ENCODE measurements around the gene HSPG2. TPM values are rescaled to one million over a fixed set of nuclear protein-coding genes. Genes with fewer than 3 reads are reported as not detected.

Gene HSPG2
- total and polyA plus RNA-seq, 9 of the 15 experiments (the other 6 are each of a cell fraction or from before 2014, with no cell fraction given) = 0.14 to 160 (median 15.7) TPM

DNA sequence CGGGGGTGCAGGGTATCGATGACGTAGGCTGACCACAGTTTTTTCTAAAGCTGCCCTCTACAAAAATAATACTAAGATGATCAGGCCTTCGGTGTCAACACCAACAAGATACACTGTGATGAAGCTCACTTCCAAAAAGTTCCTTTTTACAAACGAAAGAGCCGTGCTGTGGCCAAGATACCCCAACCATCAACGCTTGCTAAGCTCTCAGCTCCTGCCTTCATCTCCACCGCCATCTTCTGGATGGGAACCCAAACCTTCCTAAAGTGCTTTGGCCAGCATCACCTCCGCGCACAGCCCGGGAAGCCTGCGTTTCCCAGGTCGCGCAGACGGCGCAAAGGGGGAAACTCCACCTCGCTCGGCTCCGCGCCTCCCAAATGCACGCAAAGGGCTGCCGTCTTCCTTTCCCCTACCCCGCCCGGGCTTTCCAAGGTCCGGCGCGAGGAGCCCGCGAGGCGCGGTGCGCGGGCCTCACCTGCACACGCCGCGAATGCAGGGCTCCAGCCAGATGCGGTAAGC is 154.7 kb downstream of the HSPG2 start (continued):
- TF ChIP-seq, protein P1, sequence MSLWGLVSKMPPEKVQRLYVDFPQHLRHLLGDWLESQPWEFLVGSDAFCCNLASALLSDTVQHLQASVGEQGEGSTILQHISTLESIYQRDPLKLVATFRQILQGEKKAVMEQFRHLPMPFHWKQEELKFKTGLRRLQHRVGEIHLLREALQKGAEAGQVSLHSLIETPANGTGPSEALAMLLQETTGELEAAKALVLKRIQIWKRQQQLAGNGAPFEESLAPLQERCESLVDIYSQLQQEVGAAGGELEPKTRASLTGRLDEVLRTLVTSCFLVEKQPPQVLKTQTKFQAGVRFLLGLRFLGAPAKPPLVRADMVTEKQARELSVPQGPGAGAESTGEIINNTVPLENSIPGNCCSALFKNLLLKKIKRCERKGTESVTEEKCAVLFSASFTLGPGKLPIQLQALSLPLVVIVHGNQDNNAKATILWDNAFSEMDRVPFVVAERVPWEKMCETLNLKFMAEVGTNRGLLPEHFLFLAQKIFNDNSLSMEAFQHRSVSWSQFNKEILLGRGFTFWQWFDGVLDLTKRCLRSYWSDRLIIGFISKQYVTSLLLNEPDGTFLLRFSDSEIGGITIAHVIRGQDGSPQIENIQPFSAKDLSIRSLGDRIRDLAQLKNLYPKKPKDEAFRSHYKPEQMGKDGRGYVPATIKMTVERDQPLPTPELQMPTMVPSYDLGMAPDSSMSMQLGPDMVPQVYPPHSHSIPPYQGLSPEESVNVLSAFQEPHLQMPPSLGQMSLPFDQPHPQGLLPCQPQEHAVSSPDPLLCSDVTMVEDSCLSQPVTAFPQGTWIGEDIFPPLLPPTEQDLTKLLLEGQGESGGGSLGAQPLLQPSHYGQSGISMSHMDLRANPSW (CRISPR knock-in tag; IDR thresholded peaks at IDR 0.05) = 0 out of 2 replicates have a peak, but pooled peaks have one; percentile 78
- TF ChIP-seq, protein P2, sequence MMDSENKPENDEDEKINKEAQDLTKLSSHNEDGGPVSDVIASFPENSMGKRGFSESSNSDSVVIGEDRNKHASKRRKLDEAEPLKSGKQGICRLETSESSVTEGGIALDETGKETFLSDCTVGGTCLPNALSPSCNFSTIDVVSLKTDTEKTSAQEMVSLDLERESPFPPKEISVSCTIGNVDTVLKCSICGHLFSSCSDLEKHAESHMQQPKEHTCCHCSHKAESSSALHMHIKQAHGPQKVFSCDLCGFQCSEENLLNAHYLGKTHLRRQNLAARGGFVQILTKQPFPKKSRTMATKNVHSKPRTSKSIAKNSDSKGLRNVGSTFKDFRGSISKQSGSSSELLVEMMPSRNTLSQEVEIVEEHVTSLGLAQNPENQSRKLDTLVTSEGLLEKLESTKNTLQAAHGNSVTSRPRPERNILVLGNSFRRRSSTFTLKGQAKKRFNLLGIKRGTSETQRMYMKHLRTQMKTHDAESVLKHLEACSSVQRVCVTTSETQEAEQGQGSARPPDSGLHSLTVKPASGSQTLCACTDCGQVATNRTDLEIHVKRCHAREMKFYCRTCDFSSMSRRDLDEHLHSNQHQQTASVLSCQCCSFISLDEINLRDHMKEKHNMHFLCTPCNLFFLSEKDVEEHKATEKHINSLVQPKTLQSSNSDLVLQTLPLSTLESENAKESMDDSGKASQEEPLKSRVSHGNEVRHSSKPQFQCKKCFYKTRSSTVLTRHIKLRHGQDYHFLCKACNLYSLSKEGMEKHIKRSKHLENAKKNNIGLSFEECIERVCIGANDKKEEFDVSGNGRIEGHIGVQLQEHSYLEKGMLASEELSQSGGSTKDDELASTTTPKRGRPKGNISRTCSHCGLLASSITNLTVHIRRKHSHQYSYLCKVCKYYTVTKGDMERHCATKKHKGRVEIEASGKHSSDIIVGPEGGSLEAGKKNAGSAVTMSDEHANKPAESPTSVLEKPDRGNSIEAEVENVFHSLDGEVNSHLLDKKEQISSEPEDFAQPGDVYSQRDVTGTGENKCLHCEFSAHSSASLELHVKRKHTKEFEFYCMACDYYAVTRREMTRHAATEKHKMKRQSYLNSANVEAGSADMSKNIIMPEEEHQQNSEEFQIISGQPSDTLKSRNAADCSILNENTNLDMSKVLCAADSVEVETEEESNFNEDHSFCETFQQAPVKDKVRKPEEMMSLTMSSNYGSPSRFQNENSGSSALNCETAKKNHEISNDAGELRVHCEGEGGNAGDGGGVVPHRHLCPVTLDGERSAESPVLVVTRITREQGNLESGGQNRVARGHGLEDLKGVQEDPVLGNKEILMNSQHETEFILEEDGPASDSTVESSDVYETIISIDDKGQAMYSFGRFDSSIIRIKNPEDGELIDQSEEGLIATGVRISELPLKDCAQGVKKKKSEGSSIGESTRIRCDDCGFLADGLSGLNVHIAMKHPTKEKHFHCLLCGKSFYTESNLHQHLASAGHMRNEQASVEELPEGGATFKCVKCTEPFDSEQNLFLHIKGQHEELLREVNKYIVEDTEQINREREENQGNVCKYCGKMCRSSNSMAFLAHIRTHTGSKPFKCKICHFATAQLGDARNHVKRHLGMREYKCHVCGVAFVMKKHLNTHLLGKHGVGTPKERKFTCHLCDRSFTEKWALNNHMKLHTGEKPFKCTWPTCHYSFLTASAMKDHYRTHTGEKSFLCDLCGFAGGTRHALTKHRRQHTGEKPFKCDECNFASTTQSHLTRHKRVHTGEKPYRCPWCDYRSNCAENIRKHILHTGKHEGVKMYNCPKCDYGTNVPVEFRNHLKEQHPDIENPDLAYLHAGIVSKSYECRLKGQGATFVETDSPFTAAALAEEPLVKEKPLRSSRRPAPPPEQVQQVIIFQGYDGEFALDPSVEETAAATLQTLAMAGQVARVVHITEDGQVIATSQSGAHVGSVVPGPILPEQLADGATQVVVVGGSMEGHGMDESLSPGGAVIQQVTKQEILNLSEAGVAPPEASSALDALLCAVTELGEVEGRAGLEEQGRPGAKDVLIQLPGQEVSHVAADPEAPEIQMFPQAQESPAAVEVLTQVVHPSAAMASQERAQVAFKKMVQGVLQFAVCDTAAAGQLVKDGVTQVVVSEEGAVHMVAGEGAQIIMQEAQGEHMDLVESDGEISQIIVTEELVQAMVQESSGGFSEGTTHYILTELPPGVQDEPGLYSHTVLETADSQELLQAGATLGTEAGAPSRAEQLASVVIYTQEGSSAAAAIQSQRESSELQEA (IDR thresholded peaks at IDR 0.05; ENCODE audit: low read depth) = no peak
- TF ChIP-seq, protein P3, sequence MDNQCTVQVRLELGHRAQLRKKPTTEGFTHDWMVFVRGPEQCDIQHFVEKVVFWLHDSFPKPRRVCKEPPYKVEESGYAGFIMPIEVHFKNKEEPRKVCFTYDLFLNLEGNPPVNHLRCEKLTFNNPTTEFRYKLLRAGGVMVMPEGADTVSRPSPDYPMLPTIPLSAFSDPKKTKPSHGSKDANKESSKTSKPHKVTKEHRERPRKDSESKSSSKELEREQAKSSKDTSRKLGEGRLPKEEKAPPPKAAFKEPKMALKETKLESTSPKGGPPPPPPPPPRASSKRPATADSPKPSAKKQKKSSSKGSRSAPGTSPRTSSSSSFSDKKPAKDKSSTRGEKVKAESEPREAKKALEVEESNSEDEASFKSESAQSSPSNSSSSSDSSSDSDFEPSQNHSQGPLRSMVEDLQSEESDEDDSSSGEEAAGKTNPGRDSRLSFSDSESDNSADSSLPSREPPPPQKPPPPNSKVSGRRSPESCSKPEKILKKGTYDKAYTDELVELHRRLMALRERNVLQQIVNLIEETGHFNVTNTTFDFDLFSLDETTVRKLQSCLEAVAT (IDR thresholded peaks at IDR 0.05) = no peak; a peak in 1 of 4 replicates
- TF ChIP-seq SMC3 (conservative IDR thresholded peaks at IDR 0.05; ENCODE audit: insufficient read depth, low read depth, low read length) (peak; percentile 6; the same call in 1 of the 2 replicates), COPS2 (conservative IDR thresholded peaks at IDR 0.05) (no peak), FOXK1 (CRISPR knock-in tag; IDR thresholded peaks at IDR 0.05; ENCODE audit: borderline replicate concordance) (peak; percentile 76; the same call in 1 of the 2 replicates)
- TF ChIP-seq, protein P4, sequence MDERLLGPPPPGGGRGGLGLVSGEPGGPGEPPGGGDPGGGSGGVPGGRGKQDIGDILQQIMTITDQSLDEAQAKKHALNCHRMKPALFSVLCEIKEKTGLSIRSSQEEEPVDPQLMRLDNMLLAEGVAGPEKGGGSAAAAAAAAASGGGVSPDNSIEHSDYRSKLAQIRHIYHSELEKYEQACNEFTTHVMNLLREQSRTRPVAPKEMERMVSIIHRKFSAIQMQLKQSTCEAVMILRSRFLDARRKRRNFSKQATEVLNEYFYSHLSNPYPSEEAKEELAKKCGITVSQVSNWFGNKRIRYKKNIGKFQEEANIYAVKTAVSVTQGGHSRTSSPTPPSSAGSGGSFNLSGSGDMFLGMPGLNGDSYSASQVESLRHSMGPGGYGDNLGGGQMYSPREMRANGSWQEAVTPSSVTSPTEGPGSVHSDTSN (CRISPR knock-in tag; IDR thresholded peaks at IDR 0.05; ENCODE audit: low read depth) = no peak
- TF ChIP-seq, protein P4 (tag; conservative IDR thresholded peaks at IDR 0.05; ENCODE audit: low read depth) = no peak
- TF ChIP-seq, protein P5, sequence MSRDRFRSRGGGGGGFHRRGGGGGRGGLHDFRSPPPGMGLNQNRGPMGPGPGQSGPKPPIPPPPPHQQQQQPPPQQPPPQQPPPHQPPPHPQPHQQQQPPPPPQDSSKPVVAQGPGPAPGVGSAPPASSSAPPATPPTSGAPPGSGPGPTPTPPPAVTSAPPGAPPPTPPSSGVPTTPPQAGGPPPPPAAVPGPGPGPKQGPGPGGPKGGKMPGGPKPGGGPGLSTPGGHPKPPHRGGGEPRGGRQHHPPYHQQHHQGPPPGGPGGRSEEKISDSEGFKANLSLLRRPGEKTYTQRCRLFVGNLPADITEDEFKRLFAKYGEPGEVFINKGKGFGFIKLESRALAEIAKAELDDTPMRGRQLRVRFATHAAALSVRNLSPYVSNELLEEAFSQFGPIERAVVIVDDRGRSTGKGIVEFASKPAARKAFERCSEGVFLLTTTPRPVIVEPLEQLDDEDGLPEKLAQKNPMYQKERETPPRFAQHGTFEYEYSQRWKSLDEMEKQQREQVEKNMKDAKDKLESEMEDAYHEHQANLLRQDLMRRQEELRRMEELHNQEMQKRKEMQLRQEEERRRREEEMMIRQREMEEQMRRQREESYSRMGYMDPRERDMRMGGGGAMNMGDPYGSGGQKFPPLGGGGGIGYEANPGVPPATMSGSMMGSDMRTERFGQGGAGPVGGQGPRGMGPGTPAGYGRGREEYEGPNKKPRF (IDR thresholded peaks at IDR 0.05; ENCODE audit: low read depth, low read length) = no peak
